Activated CD8-positive, alpha-beta memory T cell treated with anti-CD3 and anti-CD28 coated beads for 48 hours (primary cell): Measurements from ENCODE around the gene TMEM87A.
"Not testable (repeated sequence)": the region's sequence is repeated elsewhere in the genome, so short reads cannot be mapped to it uniquely, and the experiment has no call there.

Experiments used
- DNase-seq, 3 experiments: peaks; one replicate each; pipeline ENCODE4 v3.0.0-alpha.2; 2020; ENCODE audit warnings: low read depth in 2 of 3, low spot score in 2 of 3

Gene TMEM87A

GRCh38 chr15:42272939-42273899 lies at the start of gene TMEM87A, which contains the start of gene GANC:
TSS of gene TMEM87A (minus strand) at chr15:42273433. CDS start at chr15:42273398, 35 bp downstream.
TSS of gene GANC (plus strand) at chr15:42273201. CDS start at chr15:42274482, 1,281 bp downstream.
- DNase-seq: peak; percentile 72 to 85 (median 75)

DNA sequence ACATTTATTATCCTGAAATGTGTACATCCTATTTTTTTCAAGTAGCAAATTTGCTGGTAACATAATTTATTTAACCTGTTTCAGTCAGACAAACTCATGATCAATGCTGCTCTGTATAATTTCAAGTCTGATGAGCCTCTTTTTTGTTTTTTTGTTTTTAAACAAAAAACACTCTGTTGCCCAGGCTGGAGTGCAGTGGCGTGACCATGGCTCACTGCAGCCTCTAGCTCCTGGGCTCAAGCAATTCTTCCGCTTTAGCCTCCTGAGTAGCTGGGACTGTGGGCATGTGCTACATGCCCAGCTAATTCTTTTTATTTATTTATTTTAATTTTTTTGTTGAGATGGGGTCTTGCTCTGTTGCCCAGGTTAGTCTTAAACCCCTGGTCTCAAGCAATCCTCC lies 46.0 kb upstream of the TMEM87A start:
- DNase-seq: no peak

GRCh38 chr15:42316282-42316805 lies 43.1 kb upstream of the TMEM87A start:
- not testable (repeated sequence) for DNase-seq

- DNase-seq: no peak
Observed at GRCh38 chr15:42315521-42315920, 42.3 kb upstream of the TMEM87A start.

- DNase-seq: no peak
Observed at GRCh38 chr15:42314818-42315217, 41.6 kb upstream of the TMEM87A start.

DNA sequence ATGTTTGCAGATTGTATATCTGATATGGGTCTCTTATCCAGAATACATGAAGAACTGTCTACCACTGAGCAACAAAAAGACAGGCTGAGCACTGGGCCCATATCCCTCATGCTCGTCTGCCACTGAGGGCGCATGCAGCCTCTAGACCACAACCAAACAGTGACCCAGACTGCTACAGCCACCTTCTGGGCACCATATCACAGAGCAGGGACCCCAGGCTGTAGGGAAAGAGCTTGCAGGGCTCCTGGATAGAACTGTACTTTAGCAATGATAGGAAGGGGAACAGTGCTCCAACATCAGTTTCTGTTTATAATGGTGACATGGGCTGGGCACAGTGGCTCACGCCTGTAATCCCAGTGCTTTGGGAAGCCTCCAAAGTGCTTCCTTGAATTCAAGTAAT lies 40.2 kb upstream of the TMEM87A start:
- no peak for DNase-seq

DNA sequence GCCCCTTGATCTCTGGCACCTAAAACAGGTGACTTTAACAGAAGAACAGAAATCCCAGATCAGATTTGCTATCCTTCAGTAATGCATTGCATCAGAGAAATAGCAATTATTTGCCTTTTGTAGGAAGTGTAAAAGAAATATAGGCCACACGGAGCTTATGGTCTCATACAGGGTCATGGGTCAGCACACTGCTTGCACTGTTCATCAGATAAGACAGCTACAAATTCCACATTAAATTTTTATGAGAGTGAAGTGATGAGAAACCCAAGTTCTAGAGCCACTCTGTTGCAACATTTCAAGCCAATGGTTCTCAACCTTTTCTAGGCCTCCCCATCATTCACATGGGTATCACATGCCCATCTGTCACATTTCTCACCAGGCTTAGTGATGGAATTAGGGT lies 33.4 kb upstream of the TMEM87A start:
- no peak for DNase-seq

DNA sequence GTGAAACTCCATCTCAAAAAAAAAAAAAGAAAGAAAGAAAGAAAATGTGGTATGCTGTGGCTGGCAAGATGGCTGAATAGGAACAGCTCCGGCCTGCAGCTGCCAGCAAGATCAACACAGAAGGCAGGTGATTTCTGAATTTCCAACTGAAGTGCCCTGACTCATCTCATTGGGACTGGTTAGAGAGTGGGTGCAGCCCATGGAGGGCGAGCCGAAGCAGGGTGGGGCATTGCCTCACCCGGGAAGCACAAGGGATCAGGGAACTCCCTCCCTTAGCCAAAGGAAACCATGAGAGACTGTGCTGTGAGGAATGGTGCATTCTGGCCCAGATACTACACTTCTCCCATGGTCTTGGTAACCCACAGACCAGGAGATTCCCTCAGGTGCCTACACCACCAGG lies 27.8 kb upstream of the TMEM87A start:
- DNase-seq: not testable (repeated sequence)

DNA sequence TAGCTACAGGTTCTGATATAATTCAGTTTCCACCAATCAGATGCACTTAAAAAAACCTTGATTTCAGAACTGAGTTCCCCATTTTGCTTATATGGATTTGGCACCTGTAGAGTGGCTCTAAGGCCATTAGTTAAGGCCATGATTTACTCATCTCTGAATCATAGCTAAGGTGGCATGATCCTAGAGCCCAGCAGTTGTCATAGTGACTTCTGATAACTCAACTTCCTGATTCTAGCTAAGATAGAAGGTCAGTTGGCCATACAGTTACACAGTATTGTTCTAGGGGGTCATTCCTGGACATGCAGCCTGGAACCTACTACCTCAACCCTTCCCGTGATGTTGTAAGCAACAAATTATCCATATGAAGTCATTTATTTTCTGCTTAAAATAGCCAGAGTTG lies 15.9 kb upstream of the TMEM87A start:
- no peak for DNase-seq

DNA sequence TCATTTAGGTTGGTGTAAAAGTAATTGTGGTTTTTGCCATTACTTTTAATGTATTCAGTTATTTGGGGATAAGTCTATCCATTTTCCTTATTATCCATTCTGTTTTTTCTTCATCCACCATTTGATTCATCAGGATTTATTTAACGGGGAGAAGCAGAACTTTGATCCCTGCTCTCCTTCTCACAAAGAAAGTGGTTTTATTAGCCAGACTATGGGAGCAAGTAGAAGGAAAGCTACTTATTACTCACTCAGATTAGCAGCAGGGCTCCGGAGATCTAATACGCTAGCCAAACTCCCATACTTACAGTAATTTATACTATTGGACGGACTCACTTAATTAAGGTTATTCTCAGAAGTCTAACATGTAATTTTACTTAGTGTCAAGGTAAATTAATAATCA lies 14.7 kb upstream of the TMEM87A start:
- DNase-seq: no peak

GRCh38 chr15:42286445-42287029 lies 13.3 kb upstream of the TMEM87A start:
- no peak for DNase-seq

- no peak for DNase-seq
Observed at GRCh38 chr15:42285034-42285433, 11.8 kb upstream of the TMEM87A start.

DNA sequence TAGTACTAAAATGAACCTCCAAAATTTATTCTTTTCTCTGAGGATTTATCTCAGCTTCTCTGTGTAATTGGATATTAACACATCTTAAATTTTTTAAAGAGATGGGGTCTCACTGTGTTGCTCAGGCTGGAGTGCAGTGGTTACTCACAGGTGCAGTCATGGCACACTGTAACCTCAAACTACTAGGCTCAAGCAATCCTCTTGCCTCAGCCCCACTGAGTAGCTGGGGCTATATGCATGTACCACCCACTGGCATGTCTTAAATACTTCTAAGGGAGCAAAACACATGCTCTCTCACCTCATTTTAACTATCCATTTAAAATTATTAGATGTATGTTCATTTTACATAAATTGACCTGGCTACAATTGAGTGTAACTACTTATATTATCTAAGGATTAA lies 11.3 kb upstream of the TMEM87A start:
- no peak for DNase-seq

GRCh38 chr15:42283671-42284070 lies 10.4 kb upstream of the TMEM87A start:
- no peak for DNase-seq

DNA sequence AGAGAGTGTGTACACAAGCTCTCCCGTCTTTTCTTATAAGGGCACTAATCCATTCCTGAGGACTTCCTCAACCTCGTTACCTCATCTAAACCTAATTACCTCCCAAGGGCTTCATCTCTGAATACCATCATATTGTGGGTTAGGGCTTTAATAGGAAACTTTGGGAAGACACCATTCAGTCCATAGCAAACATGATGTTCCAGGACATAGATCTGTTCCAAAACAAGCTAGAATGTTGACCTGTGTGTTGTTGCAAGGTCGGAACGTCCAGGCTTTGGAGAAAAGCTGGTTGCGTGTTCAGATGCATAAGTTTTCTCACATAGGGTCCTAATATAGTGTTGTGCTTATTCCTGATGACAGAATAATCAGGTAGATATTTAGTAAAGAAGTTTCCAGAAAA lies 9.7 kb upstream of the TMEM87A start:
- no peak for DNase-seq

GRCh38 chr15:42282344-42282743 lies 9.1 kb upstream of the TMEM87A start:
- no peak for DNase-seq

DNA sequence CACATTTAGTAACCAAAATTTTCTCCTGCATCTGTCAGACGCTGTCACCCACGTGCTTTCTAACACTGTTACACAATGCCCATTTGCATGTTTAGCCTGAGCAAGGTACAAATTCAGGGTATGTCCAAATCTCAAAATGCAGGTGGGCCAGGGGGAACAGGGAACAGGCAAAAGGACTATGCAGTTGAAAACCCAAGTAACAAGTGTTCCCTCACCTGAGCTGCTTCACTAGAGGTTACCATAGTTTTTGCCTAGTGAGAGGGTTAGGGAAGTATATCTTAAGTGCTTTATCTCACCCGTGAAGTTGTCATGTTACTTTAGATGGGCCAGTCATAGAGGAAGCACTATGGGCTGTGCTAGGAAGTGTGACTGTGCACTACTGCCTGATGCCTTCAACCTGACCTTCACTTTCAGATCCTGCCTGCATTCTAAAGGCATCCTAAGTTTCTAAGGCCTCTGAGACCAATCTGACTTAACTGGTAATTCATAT lies 6.0 kb upstream of the TMEM87A start:
- DNase-seq: no peak

GRCh38 chr15:42276762-42277161 lies 3.5 kb upstream of the TMEM87A start:
- DNase-seq: no peak

DNA sequence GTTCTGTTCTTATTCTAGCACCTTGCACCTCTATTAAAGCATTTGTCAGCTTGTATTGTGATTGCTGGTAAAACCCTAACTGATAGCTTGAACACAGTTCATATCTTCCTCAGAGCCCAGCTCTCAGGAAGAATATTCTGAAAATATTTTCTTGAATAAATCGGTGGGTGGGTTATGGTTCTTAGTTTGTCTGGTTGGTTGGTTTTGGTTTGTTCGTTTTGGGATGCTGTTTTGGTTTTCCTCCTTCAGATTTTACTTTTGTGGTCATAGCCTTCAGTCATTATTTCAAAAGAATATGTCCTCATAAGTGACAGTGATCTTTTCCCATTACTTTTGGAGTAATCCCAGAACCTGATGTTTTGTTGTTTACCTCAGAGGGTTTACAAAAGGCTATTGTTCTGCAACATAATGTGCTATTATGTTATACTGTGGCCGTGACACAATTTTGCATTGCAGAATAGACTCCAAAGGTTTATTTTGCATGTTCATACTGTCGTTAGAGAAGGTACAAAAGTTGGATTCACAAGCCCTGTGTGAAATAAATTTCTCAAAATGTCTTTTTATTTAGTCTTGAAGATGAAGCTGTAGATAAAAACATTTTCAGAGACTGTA lies 2.7 kb upstream of the TMEM87A start:
- no peak for DNase-seq

GRCh38 chr15:42274702-42274989 lies 1.4 kb upstream of the TMEM87A start:
- DNase-seq: no peak

- DNase-seq: peak; percentile 18 to 31 (median 24)
Observed at GRCh38 chr15:42273900-42274701, 868 bp upstream of the TMEM87A start.
